Fibroblast of lung (primary cell): ENCODE results near the gene KRTDAP.

Experiments used
- EZH2 ChIP-seq: IDR thresholded peaks from 2 replicates; pipeline ENCODE4 v1.5.1; 2012; ENCODE audit warnings: low read length, control low read depth, mild to moderate bottlenecking; ENCODE audit errors: missing control alignments
- TF ChIP-seq, protein P1 (sequence below), 2 donors: IDR thresholded peaks in 1 of 2; conservative IDR thresholded peaks in 1 of 2; 1 replicate in 1 of 2; 2 replicates in 1 of 2; pipeline ENCODE4 v1.5.1; 2011 to 2012; ENCODE audit warnings: low read length in 2 of 2, control low read depth in 1 of 2, inconsistent platforms in 1 of 2, low read depth in 1 of 2, mild to moderate bottlenecking in 1 of 2

DNA sequence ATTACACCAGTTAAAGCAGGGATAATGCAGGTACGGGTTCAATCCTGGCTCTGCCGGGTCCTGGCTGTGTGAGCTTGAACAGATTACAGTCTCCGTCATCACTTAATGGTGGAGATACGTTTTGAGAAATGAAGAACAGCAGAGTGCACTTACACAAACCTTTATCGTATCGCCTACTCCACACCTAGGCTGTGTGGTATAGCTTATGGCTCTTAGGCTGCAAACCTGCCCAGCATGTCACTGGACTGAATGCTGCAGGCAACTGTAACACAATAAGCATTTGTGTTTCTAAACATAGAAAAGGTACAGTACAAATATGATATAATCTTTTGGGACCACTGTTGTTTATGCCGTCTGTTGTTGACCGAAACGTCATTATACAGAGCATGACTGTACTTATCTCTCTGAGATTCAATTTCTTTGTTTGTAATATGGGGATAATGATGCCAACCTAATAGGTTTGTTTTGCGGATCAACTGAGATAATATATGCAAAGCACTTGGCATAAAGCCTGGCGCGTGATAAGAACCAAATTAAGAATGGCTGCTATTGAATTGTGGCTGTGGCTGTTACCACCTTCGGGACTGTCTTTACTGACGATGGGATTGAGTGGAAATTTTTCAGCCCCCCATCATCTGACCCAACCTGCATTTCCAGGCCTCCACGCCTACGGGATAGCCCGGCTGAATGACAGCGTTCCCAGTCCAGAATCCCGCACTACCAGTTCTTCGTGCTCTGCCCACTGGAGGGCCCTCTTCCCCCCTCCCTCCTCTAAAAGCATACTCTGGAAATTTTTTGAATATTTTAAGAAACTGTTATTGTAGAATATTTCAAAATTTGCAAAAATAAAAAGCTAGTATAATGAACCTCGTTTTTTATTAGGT, 11.2 kb downstream of the KRTDAP start:
- TF ChIP-seq, protein P1, sequence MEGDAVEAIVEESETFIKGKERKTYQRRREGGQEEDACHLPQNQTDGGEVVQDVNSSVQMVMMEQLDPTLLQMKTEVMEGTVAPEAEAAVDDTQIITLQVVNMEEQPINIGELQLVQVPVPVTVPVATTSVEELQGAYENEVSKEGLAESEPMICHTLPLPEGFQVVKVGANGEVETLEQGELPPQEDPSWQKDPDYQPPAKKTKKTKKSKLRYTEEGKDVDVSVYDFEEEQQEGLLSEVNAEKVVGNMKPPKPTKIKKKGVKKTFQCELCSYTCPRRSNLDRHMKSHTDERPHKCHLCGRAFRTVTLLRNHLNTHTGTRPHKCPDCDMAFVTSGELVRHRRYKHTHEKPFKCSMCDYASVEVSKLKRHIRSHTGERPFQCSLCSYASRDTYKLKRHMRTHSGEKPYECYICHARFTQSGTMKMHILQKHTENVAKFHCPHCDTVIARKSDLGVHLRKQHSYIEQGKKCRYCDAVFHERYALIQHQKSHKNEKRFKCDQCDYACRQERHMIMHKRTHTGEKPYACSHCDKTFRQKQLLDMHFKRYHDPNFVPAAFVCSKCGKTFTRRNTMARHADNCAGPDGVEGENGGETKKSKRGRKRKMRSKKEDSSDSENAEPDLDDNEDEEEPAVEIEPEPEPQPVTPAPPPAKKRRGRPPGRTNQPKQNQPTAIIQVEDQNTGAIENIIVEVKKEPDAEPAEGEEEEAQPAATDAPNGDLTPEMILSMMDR (conservative IDR thresholded peaks at IDR 0.05 in 1 of 2, IDR thresholded peaks at IDR 0.05 in 1 of 2; ENCODE audit: low read depth in 1 of 2, low read length in 2 of 2) = no peak
- no peak for TF ChIP-seq EZH2
